ENCODE measurements around the gene ERMARD. TPM values are rescaled to one million over a fixed set of nuclear protein-coding genes. Genes with fewer than 3 reads are reported as not detected.

The ERMARD gene
- total RNA-seq, 4 donors from 2014 or later: 14.3 to 31.9 (median 16.8) TPM

GRCh38 chr6:169803271-169803811 is 51.9 kb downstream of the ERMARD start:
- H3K9me3 ChIP-seq: no peaks in the 10 kb centered on the region
- H3K36me3 ChIP-seq: no peaks in the 10 kb centered on the region
- no peak overlapping the region for H3K27ac ChIP-seq
- TF ChIP-seq POLR2A (IDR thresholded peaks at IDR 0.05) (no peak), EP300 (IDR thresholded peaks at IDR 0.05) (no peak), CTCF (IDR thresholded peaks at IDR 0.05) (no peak), POLR2AphosphoS5 (IDR thresholded peaks at IDR 0.05) (no peak)
- no peak for ATAC-seq
- H3K4me3 ChIP-seq: no peak overlapping the region
- WGBS, 2 donors (ENCODE audit: low coverage in 1 of 2): 46 to 62% methylated on average over 4 to 5 of the region's 7 CpGs
- H3K27me3 ChIP-seq: peaks cover 29% of the 10 kb centered on the region
- H3K4me1 ChIP-seq: peaks cover 0 to 17% (median 7%) of the 10 kb centered on the region in 3 donors

- no peak for ATAC-seq
- Histone ChIP-seq H3K4me1 (peaks cover 0 to 17% (median 7%) of the 10 kb centered on the region in 3 donors), H3K27ac (no peak overlapping the region), H3K4me3 (no peak overlapping the region), H3K27me3 (peaks cover 29% of the 10 kb centered on the region), H3K36me3 (no peaks in the 10 kb centered on the region), H3K9me3 (no peaks in the 10 kb centered on the region)
- TF ChIP-seq CTCF (IDR thresholded peaks at IDR 0.05) (no peak), POLR2A (IDR thresholded peaks at IDR 0.05) (no peak), POLR2AphosphoS5 (IDR thresholded peaks at IDR 0.05) (no peak), EP300 (IDR thresholded peaks at IDR 0.05) (no peak)
- 0% methylated on average over 1 of the region's 3 CpGs; no CpG with 5 or more reads in 1 of the 2 donors for WGBS, 2 donors (ENCODE audit: low coverage in 1 of 2)
Measured at GRCh38 chr6:169803816-169804340, 52.5 kb downstream of the ERMARD start.

GRCh38 chr6:169804427-169804826 is 53.0 kb downstream of the ERMARD start:
- ATAC-seq: no peak
- H3K9me3 ChIP-seq: no peaks in the 10 kb centered on the region
- peaks cover 0 to 17% (median 7%) of the 10 kb centered on the region in 3 donors for H3K4me1 ChIP-seq
- H3K27me3 ChIP-seq: peaks cover 29% of the 10 kb centered on the region
- no peaks in the 10 kb centered on the region for H3K36me3 ChIP-seq
- no peak overlapping the region for H3K27ac ChIP-seq
- H3K4me3 ChIP-seq: no peak overlapping the region
- TF ChIP-seq CTCF (IDR thresholded peaks at IDR 0.05) (no peak), EP300 (IDR thresholded peaks at IDR 0.05) (no peak), POLR2A (IDR thresholded peaks at IDR 0.05) (no peak), POLR2AphosphoS5 (IDR thresholded peaks at IDR 0.05) (no peak)

- H3K9me3 ChIP-seq: no peaks in the 10 kb centered on the region
- TF ChIP-seq CTCF (IDR thresholded peaks at IDR 0.05) (no peak), POLR2A (IDR thresholded peaks at IDR 0.05) (no peak), EP300 (IDR thresholded peaks at IDR 0.05) (no peak)
- no peak for ATAC-seq
- no peak overlapping the region for H3K27ac ChIP-seq
- no peak overlapping the region for H3K4me3 ChIP-seq
- no peaks in the 10 kb centered on the region for H3K36me3 ChIP-seq
- H3K4me1 ChIP-seq: peaks cover 0 to 11% (median 7%) of the 10 kb centered on the region in 3 donors
- 48 to 61% methylated on average over 3 to 5 of the region's 7 CpGs for WGBS, 2 donors (ENCODE audit: low coverage in 1 of 2)
- peaks cover 29% of the 10 kb centered on the region for H3K27me3 ChIP-seq
Measured at GRCh38 chr6:169805242-169805838, 53.9 kb downstream of the ERMARD start.

- no peaks in the 10 kb centered on the region for H3K36me3 ChIP-seq
- ATAC-seq: no peak
- H3K4me3 ChIP-seq: no peak overlapping the region
- no peak overlapping the region for H3K27ac ChIP-seq
- H3K9me3 ChIP-seq: no peaks in the 10 kb centered on the region
- no CpG with 5 or more reads among the region's 1 CpG for WGBS, 2 donors (ENCODE audit: low coverage in 1 of 2)
- TF ChIP-seq EP300 (IDR thresholded peaks at IDR 0.05): no peak
- no peak for TF ChIP-seq POLR2AphosphoS5 (IDR thresholded peaks at IDR 0.05)
- no peak for TF ChIP-seq CTCF (IDR thresholded peaks at IDR 0.05)
- no peak for TF ChIP-seq POLR2A (IDR thresholded peaks at IDR 0.05)
- no peaks in the 10 kb centered on the region for H3K4me1 ChIP-seq
- H3K27me3 ChIP-seq: peaks cover 29% of the 10 kb centered on the region
Measured at GRCh38 chr6:169806701-169807100, 55.3 kb downstream of the ERMARD start.

Measured in gastroesophageal sphincter (tissue), 4 donors.